ENCODE measurements around the gene RNF151.

GRCh38 chr16:1965396-1966001 lies 1.2 kb upstream of the RNF151 start:
- no peak for TF ChIP-seq CTCF (IDR thresholded peaks at IDR 0.05)
- no peak for TF ChIP-seq EZH2 (IDR thresholded peaks at IDR 0.05; ENCODE audit: borderline replicate concordance, insufficient read depth, low read depth, low read length, poor library complexity, severe bottlenecking)

All from B cell (primary cell).